IMR-90 (cell line): ENCODE data around the gene CAPN10. TPM values are rescaled to one million over a fixed set of nuclear protein-coding genes. Genes with fewer than 3 reads are reported as not detected.

Experiments used
- ATAC-seq: fragments of 200-7000 bp; cut with Tn5 transposase; 2 replicates; pipeline ENCODE4 v1.9.1; 2020; ENCODE audit warnings: low read depth, mild to moderate bottlenecking, moderate library complexity
- BruUV-seq: library from RNA; stranded (reverse); fragments of 400-500 nt; replicated peaks from 2 replicates; lab custom pipeline; 2021; lab: Mats Ljungman, UMichigan
- CTCF ChIA-PET: fragments of 300-600 bp; formaldehyde crosslinking; extraction: SDS; loops from one replicate; lab custom pipeline; 2021; ENCODE audit warnings: antibody characterized with exemption; lab: Yijun Ruan, JAX
- POLR2A ChIA-PET: fragments of 300-600 bp; sonication (Branson Sonifier 250); formaldehyde crosslinking; loops from one replicate; lab custom pipeline; 2022; ENCODE audit warnings: antibody characterized with exemption; ENCODE audit not compliant: unreplicated experiment; lab: Charles Lee
- DNase-seq: peaks from one replicate; pipeline ENCODE4 v3.0.0; 2013
- H2AFZ ChIP-seq: replicated peaks from 2 replicates; pipeline ENCODE3; 2013; ENCODE audit warnings: low read length, mild to moderate bottlenecking; ENCODE audit not compliant: poor library complexity
- H2AK5ac ChIP-seq: 2 replicates; pipeline ENCODE4 v1.6.1; 2013; ENCODE audit warnings: low read depth, low read length, inconsistent platforms
- H2AK9ac ChIP-seq: replicated peaks from 2 replicates; pipeline ENCODE3; 2013; ENCODE audit warnings: mild to moderate bottlenecking, low read depth, low read length, moderate library complexity; ENCODE audit not compliant: poor library complexity
- H2BK120ac ChIP-seq: 2 replicates; pipeline ENCODE4 v1.6.1; 2013; ENCODE audit warnings: low read depth, low read length, inconsistent platforms
- H2BK15ac ChIP-seq: 3 replicates; pipeline ENCODE4 v1.6.1; 2013; ENCODE audit warnings: low read depth, low read length, inconsistent platforms
- H2BK20ac ChIP-seq: 2 replicates; pipeline ENCODE4 v1.6.1; 2013; ENCODE audit warnings: low read depth, mild to moderate bottlenecking, inconsistent platforms, low read length, moderate library complexity
- H2BK5ac ChIP-seq: 2 replicates; pipeline ENCODE4 v1.6.1; 2013; ENCODE audit warnings: mild to moderate bottlenecking, low read depth, low read length, inconsistent platforms; ENCODE audit not compliant: poor library complexity, severe bottlenecking
- H3K14ac ChIP-seq: replicated peaks from 2 replicates; pipeline ENCODE4 v1.6.1; 2013; ENCODE audit warnings: low read depth, low read length, inconsistent platforms
- H3K18ac ChIP-seq: 2 replicates; pipeline ENCODE4 v1.6.1; 2013; ENCODE audit warnings: low read depth, low read length, control low read depth
- H3K23ac ChIP-seq: 2 replicates; pipeline ENCODE4 v1.6.1; 2013; ENCODE audit warnings: low read depth, low read length, inconsistent platforms
- H3K27ac ChIP-seq: 2 replicates; pipeline ENCODE4 v1.5.1; 2013; ENCODE audit warnings: mild to moderate bottlenecking, control low read depth, low read length; ENCODE audit not compliant: insufficient read depth
- H3K27me3 ChIP-seq: 2 replicates; pipeline ENCODE4 v1.6.1; 2013; ENCODE audit warnings: low read length; ENCODE audit not compliant: control insufficient read depth, insufficient read depth
- H3K36me3 ChIP-seq: 2 replicates; pipeline ENCODE4 v1.6.1; 2013; ENCODE audit warnings: low read length, mixed read lengths; ENCODE audit not compliant: control insufficient read depth, insufficient read depth
- H3K4ac ChIP-seq: 2 replicates; pipeline ENCODE4 v1.6.1; 2013; ENCODE audit warnings: low read depth, low read length, inconsistent platforms
- H3K4me1 ChIP-seq: 2 replicates; pipeline ENCODE4 v1.6.1; 2013; ENCODE audit warnings: low read length, mixed read lengths; ENCODE audit not compliant: control insufficient read depth, insufficient read depth
- H3K4me2 ChIP-seq: 2 replicates; pipeline ENCODE4 v1.6.1; 2013; ENCODE audit warnings: low read depth, mild to moderate bottlenecking, control low read depth, low read length, moderate library complexity
- H3K4me3 ChIP-seq: 2 replicates; pipeline ENCODE4 v1.5.1; 2013; ENCODE audit warnings: low read depth, mild to moderate bottlenecking, control low read depth, low read length, moderate library complexity; ENCODE audit not compliant: insufficient read depth
- H3K56ac ChIP-seq: 2 replicates; pipeline ENCODE4 v1.6.1; 2013; ENCODE audit warnings: low read length, inconsistent platforms; ENCODE audit not compliant: insufficient read depth; ENCODE audit errors: extremely low read depth
- H3K79me1 ChIP-seq, 2 experiments: 2 replicates each; pipeline ENCODE4 v1.6.1; 2013; ENCODE audit warnings: low read length in 2 of 2, inconsistent platforms in 1 of 2, low read depth in 1 of 2
- H3K9ac ChIP-seq: 2 replicates; pipeline ENCODE4 v1.6.1; 2013; ENCODE audit warnings: low read depth, low read length, control low read depth
- H3K9me1 ChIP-seq: 2 replicates; pipeline ENCODE4 v1.6.1; 2013; ENCODE audit warnings: low read length, inconsistent platforms; ENCODE audit not compliant: insufficient read depth
- H3K9me3 ChIP-seq: 2 replicates; pipeline ENCODE4 v1.6.1; 2013; ENCODE audit warnings: low read length; ENCODE audit not compliant: control insufficient read depth, insufficient read depth
- H4K20me1 ChIP-seq: 2 replicates; pipeline ENCODE4 v1.6.1; 2013; ENCODE audit warnings: low read length, inconsistent platforms; ENCODE audit not compliant: insufficient read depth
- H4K5ac ChIP-seq: 2 replicates; pipeline ENCODE4 v1.6.1; 2013; ENCODE audit warnings: mild to moderate bottlenecking, low read depth, low read length, control low read depth
- H4K8ac ChIP-seq, 2 experiments: 2 replicates each; pipeline ENCODE4 v1.6.1; 2013; ENCODE audit warnings: low read depth in 2 of 2, low read length in 2 of 2, control low read depth in 1 of 2, inconsistent platforms in 1 of 2
- H4K91ac ChIP-seq: 2 replicates; pipeline ENCODE4 v1.6.1; 2013; ENCODE audit warnings: low read depth, low read length, inconsistent platforms; ENCODE audit not compliant: insufficient read depth
- BHLHE40 ChIP-seq: fragments of 150-350 bp; IDR thresholded peaks from 2 replicates; pipeline ENCODE4 v1.6.1; 2016; ENCODE audit warnings: mild to moderate bottlenecking, low read depth, low read length
- CEBPB ChIP-seq: IDR thresholded peaks from 2 replicates; pipeline ENCODE4 v1.6.1; 2012; ENCODE audit warnings: low read depth, low read length, improper control_type of control experiment
- CHD1 ChIP-seq: IDR thresholded peaks from 2 replicates; pipeline ENCODE4 v1.6.1; 2012; ENCODE audit warnings: low read depth, low read length, improper control_type of control experiment
- ELK1 ChIP-seq: fragments of 150-350 bp; IDR thresholded peaks from 2 replicates; pipeline ENCODE4 v1.6.1; 2016; ENCODE audit warnings: low read depth, mild to moderate bottlenecking, low read length, moderate library complexity, borderline replicate concordance
- FOS ChIP-seq: fragments of 150-350 bp; IDR thresholded peaks from 2 replicates; pipeline ENCODE4 v1.6.1; 2016; ENCODE audit warnings: low read depth, low read length
- MAFK ChIP-seq: IDR thresholded peaks from 2 replicates; pipeline ENCODE4 v1.6.1; 2012; ENCODE audit warnings: low read depth, low read length, improper control_type of control experiment
- MAZ ChIP-seq: IDR thresholded peaks from 2 replicates; pipeline ENCODE4 v1.6.1; 2012; ENCODE audit warnings: low read depth, mild to moderate bottlenecking, low read length, improper control_type of control experiment, moderate library complexity, borderline replicate concordance
- MXI1 ChIP-seq: IDR thresholded peaks from 2 replicates; pipeline ENCODE4 v1.6.1; 2012; ENCODE audit warnings: low read depth, mild to moderate bottlenecking, low read length, moderate library complexity, borderline replicate concordance
- NFE2L2 ChIP-seq: fragments of 150-350 bp; IDR thresholded peaks from 2 replicates; pipeline ENCODE4 v1.6.1; 2016; ENCODE audit warnings: low read depth, mild to moderate bottlenecking, low read length
- POLR2A ChIP-seq: IDR thresholded peaks from 2 replicates; pipeline ENCODE4 v1.6.1; 2012; ENCODE audit warnings: mild to moderate bottlenecking, low read depth, low read length
- RAD21 ChIP-seq: IDR thresholded peaks from 2 replicates; pipeline ENCODE4 v1.6.1; 2012; ENCODE audit warnings: low read length, improper control_type of control experiment
- RCOR1 ChIP-seq: IDR thresholded peaks from 2 replicates; pipeline ENCODE4 v1.6.1; 2012; ENCODE audit warnings: mild to moderate bottlenecking, low read length, improper control_type of control experiment; ENCODE audit not compliant: insufficient replicate concordance
- RFX5 ChIP-seq: IDR thresholded peaks from 2 replicates; pipeline ENCODE4 v1.8.0; 2012; ENCODE audit warnings: low read depth, mild to moderate bottlenecking, low read length, moderate library complexity
- SMC3 ChIP-seq: fragments of 150-350 bp; IDR thresholded peaks from 2 replicates; pipeline ENCODE4 v1.6.1; 2016; ENCODE audit warnings: low read depth, mild to moderate bottlenecking, antibody characterized with exemption, low read length, moderate library complexity
- WGBS, 2 experiments: methylation state at CpG; one replicate each; pipeline versions ENCODE4 v1.1.5 to v1.1.7; 2013; ENCODE audit warnings: missing lambda C conversion rate in 2 of 2; ENCODE audit not compliant: insufficient read length in 1 of 2; ENCODE audit errors: extremely low coverage in 2 of 2; 5-methylcytosine and 5-hydroxymethylcytosine counted together
- dilution Hi-C: fragments of 300-500 bp; cut with HindIII; formaldehyde crosslinking; loops from one replicate; pipeline ENCODE4 v1.14.3; 2018; ENCODE audit warnings: low sequenced_read_pairs; ENCODE audit not compliant: unreplicated experiment
- in situ Hi-C: fragments of 300-500 bp; cut with MboI; formaldehyde crosslinking; loops from 3 replicates; pipeline ENCODE4 v1.14.3; 2019; ENCODE audit warnings: low sequenced_read_pairs, inconsistent platforms, mixed read lengths
- intact Hi-C: fragments of 100-400 bp; cut with micrococcal nuclease; formaldehyde crosslinking; loops from 2 replicates; pipeline ENCODE4 v1.10.0; 2022
- polyA plus RNA-seq, 3 experiments: library from polyadenylated mRNA; depleted of rRNA; stranded (reverse); fragments of >200 nt; gene quantifications; 2 replicates each; pipeline ENCODE4 v1.2.3, GENCODE V29; 2012; ENCODE audit warnings: low replicate concordance in 1 of 3
- total RNA-seq: library from RNA; depleted of rRNA; stranded (reverse); fragments of >200 nt; gene quantifications from 2 replicates; pipeline ENCODE4 v1.2.3, GENCODE V29; 2012
- TF ChIP-seq, protein P1 (sequence below): fragments of 150-350 bp; IDR thresholded peaks from 2 replicates; pipeline ENCODE4 v1.6.1; 2017; ENCODE audit warnings: mild to moderate bottlenecking, antibody characterized with exemption, low read length, low read depth
- TF ChIP-seq, protein P2 (sequence below): conservative IDR thresholded peaks from 2 replicates; pipeline ENCODE4 v1.5.1; 2012; ENCODE audit warnings: mild to moderate bottlenecking, low read depth, low read length, improper control_type of control experiment

Gene CAPN10
- total and polyA plus RNA-seq, 2 of the 4 experiments (the other 2 are of a cell fraction), result 6.3 to 20.9 TPM

GRCh38 chr2:240558236-240558761, 28.2 kb upstream of the CAPN10 start:
- WGBS, 2 experiments, result 66% methylated on average over 9 of the region's 18 CpGs; no CpG with 5 or more reads in 1 of the 2 experiments
- POLR2A ChIA-PET, result no interaction called here

More at GRCh38 chr2:240558236-240558761, 28.2 kb upstream of the CAPN10 start:
- peak overlapping the region; percentile 80 for H2AFZ ChIP-seq
- no peak overlapping the region for H3K18ac ChIP-seq
- no peak overlapping the region for H4K91ac ChIP-seq
- dilution Hi-C loops, result no loop called here
- H3K4ac ChIP-seq, result no peak overlapping the region
- H2AK5ac ChIP-seq, result no peak overlapping the region; the same call in 1 of the 2 replicates
- intact Hi-C loops, result no loop called here
- H3K27ac ChIP-seq, result no peak overlapping the region
- no peak for TF ChIP-seq ELK1
- TF ChIP-seq CHD1, result no peak
- TF ChIP-seq MAZ, result no peak
- TF ChIP-seq MAFK, result no peak
- TF ChIP-seq CEBPB, result no peak
- no peak for TF ChIP-seq BHLHE40
- TF ChIP-seq, protein P1, sequence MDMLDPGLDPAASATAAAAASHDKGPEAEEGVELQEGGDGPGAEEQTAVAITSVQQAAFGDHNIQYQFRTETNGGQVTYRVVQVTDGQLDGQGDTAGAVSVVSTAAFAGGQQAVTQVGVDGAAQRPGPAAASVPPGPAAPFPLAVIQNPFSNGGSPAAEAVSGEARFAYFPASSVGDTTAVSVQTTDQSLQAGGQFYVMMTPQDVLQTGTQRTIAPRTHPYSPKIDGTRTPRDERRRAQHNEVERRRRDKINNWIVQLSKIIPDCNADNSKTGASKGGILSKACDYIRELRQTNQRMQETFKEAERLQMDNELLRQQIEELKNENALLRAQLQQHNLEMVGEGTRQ, result no peak
- no peak for TF ChIP-seq RCOR1
- TF ChIP-seq SMC3, result no peak
- no peak for TF ChIP-seq NFE2L2
- TF ChIP-seq, protein P2, sequence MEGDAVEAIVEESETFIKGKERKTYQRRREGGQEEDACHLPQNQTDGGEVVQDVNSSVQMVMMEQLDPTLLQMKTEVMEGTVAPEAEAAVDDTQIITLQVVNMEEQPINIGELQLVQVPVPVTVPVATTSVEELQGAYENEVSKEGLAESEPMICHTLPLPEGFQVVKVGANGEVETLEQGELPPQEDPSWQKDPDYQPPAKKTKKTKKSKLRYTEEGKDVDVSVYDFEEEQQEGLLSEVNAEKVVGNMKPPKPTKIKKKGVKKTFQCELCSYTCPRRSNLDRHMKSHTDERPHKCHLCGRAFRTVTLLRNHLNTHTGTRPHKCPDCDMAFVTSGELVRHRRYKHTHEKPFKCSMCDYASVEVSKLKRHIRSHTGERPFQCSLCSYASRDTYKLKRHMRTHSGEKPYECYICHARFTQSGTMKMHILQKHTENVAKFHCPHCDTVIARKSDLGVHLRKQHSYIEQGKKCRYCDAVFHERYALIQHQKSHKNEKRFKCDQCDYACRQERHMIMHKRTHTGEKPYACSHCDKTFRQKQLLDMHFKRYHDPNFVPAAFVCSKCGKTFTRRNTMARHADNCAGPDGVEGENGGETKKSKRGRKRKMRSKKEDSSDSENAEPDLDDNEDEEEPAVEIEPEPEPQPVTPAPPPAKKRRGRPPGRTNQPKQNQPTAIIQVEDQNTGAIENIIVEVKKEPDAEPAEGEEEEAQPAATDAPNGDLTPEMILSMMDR, result no peak
- TF ChIP-seq RFX5, result no peak
- no peak for TF ChIP-seq RAD21
- TF ChIP-seq POLR2A, result no peak
- TF ChIP-seq MXI1, result no peak
- TF ChIP-seq FOS, result no peak
- in situ Hi-C loops, result no loop called here
- no peak overlapping the region for H2BK15ac ChIP-seq
- peaks cover 5% of the 10 kb centered on the region for H3K4me1 ChIP-seq
- no peak overlapping the region for H3K14ac ChIP-seq
- H3K9ac ChIP-seq, result no peak overlapping the region
- H4K8ac ChIP-seq, result peak overlapping the region in 1 of 2 experiments; percentile 38; a peak in 1 of 4 replicates
- peaks cover 35 to 61% of the 10 kb centered on the region in 2 experiments for H3K79me1 ChIP-seq
- H2AK9ac ChIP-seq, result no peak overlapping the region
- H3K9me3 ChIP-seq, result no peaks in the 10 kb centered on the region
- BruUV-seq, result no TSS peak
- no peak for DNase-seq
- H3K4me3 ChIP-seq, result peak overlapping the region; percentile 26; the same call in 1 of the 2 replicates
- no peak overlapping the region for H2BK120ac ChIP-seq
- peaks cover 20% of the 10 kb centered on the region for H3K9me1 ChIP-seq
- H3K4me2 ChIP-seq, result peak overlapping the region; percentile 51
- no peak overlapping the region for H4K5ac ChIP-seq
- CTCF ChIA-PET, result no interaction called here
- peaks cover 4% of the 10 kb centered on the region for H3K36me3 ChIP-seq
- no peak for ATAC-seq
- no peak overlapping the region for H3K23ac ChIP-seq
- no peaks in the 10 kb centered on the region for H3K27me3 ChIP-seq
- H4K20me1 ChIP-seq, result peaks cover 26% of the 10 kb centered on the region
- no peak overlapping the region for H2BK5ac ChIP-seq
- no peak overlapping the region for H3K56ac ChIP-seq
- no peak overlapping the region for H2BK20ac ChIP-seq
